Measurements from ENCODE around the gene LRRC36. TPM values are rescaled to one million over a fixed set of nuclear protein-coding genes. Genes with fewer than 3 reads are reported as not detected.

Gene LRRC36
- total and polyA plus RNA-seq, 2 of the 13 experiments (the other 11 are each of a cell fraction or from before 2014, with no cell fraction given), result 0.12 to 0.15 TPM

DNA sequence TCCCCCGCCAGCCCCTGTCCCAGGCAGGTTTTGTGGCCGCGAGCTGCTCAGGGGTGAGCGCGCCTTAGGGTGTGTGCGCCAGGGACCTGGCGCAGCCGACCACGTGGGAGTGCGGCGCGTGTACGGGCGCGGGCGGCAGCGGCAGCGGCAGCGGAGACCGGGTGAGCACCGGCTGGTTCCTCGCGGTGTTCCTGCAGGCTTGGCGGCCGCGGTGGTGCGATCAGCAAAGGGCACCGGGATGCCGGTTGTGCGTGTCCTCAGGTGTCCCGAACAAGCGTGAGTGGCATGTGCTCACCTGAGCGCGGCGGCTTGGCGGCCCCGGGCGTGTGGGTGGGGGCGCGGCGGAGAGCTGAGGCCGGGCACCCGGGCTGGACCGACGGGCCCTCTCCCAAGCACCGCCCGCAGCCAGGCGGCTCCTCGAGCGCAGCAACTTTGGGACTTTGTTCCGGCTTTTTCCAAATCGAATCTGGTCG is 103.9 kb downstream of the LRRC36 start (continued):
- TF ChIP-seq, protein P1, sequence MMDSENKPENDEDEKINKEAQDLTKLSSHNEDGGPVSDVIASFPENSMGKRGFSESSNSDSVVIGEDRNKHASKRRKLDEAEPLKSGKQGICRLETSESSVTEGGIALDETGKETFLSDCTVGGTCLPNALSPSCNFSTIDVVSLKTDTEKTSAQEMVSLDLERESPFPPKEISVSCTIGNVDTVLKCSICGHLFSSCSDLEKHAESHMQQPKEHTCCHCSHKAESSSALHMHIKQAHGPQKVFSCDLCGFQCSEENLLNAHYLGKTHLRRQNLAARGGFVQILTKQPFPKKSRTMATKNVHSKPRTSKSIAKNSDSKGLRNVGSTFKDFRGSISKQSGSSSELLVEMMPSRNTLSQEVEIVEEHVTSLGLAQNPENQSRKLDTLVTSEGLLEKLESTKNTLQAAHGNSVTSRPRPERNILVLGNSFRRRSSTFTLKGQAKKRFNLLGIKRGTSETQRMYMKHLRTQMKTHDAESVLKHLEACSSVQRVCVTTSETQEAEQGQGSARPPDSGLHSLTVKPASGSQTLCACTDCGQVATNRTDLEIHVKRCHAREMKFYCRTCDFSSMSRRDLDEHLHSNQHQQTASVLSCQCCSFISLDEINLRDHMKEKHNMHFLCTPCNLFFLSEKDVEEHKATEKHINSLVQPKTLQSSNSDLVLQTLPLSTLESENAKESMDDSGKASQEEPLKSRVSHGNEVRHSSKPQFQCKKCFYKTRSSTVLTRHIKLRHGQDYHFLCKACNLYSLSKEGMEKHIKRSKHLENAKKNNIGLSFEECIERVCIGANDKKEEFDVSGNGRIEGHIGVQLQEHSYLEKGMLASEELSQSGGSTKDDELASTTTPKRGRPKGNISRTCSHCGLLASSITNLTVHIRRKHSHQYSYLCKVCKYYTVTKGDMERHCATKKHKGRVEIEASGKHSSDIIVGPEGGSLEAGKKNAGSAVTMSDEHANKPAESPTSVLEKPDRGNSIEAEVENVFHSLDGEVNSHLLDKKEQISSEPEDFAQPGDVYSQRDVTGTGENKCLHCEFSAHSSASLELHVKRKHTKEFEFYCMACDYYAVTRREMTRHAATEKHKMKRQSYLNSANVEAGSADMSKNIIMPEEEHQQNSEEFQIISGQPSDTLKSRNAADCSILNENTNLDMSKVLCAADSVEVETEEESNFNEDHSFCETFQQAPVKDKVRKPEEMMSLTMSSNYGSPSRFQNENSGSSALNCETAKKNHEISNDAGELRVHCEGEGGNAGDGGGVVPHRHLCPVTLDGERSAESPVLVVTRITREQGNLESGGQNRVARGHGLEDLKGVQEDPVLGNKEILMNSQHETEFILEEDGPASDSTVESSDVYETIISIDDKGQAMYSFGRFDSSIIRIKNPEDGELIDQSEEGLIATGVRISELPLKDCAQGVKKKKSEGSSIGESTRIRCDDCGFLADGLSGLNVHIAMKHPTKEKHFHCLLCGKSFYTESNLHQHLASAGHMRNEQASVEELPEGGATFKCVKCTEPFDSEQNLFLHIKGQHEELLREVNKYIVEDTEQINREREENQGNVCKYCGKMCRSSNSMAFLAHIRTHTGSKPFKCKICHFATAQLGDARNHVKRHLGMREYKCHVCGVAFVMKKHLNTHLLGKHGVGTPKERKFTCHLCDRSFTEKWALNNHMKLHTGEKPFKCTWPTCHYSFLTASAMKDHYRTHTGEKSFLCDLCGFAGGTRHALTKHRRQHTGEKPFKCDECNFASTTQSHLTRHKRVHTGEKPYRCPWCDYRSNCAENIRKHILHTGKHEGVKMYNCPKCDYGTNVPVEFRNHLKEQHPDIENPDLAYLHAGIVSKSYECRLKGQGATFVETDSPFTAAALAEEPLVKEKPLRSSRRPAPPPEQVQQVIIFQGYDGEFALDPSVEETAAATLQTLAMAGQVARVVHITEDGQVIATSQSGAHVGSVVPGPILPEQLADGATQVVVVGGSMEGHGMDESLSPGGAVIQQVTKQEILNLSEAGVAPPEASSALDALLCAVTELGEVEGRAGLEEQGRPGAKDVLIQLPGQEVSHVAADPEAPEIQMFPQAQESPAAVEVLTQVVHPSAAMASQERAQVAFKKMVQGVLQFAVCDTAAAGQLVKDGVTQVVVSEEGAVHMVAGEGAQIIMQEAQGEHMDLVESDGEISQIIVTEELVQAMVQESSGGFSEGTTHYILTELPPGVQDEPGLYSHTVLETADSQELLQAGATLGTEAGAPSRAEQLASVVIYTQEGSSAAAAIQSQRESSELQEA (CRISPR knock-in tag; IDR thresholded peaks at IDR 0.05; ENCODE audit: not compliant biosample characterization), result peak; percentile 60
- TF ChIP-seq SALL2 (CRISPR knock-in tag; IDR thresholded peaks at IDR 0.05) (0 out of 2 replicates have a peak, but pooled peaks have one; percentile 26), POGZ (CRISPR knock-in tag; IDR thresholded peaks at IDR 0.05) (0 out of 2 replicates have a peak, but pooled peaks have one; percentile 51), JUNB (CRISPR knock-in tag; IDR thresholded peaks at IDR 0.05; ENCODE audit: borderline replicate concordance) (no peak), SMAD1 (CRISPR knock-in tag; IDR thresholded peaks at IDR 0.05; ENCODE audit: borderline replicate concordance, low read depth) (peak; percentile 33; the same call in 1 of the 2 replicates), POLR2AphosphoS5 (IDR thresholded peaks at IDR 0.05; ENCODE audit: low read depth, low read length) (peak; percentile 67), BHLHE40 (IDR thresholded peaks at IDR 0.05; ENCODE audit: low read length) (peak; percentile 39; the same call in 1 of the 2 replicates), ZNF12 (CRISPR knock-in tag; IDR thresholded peaks at IDR 0.05) (0 out of 2 replicates have a peak, but pooled peaks have one; percentile 9), AHR (CRISPR knock-in tag; IDR thresholded peaks at IDR 0.05) (0 out of 2 replicates have a peak, but pooled peaks have one; percentile 49), THAP11 (CRISPR knock-in tag; IDR thresholded peaks at IDR 0.05) (0 out of 2 replicates have a peak, but pooled peaks have one; percentile 39), RAD51 (IDR thresholded peaks at IDR 0.05; ENCODE audit: borderline replicate concordance) (no peak), EEA1 (CRISPR knock-in tag; IDR thresholded peaks at IDR 0.05; ENCODE audit: borderline replicate concordance) (peak; percentile 94), KAT7 (CRISPR knock-in tag; IDR thresholded peaks at IDR 0.05; ENCODE audit: borderline replicate concordance) (no peak; the same call in 1 of the 2 replicates), PHF5A (CRISPR knock-in tag; IDR thresholded peaks at IDR 0.05; ENCODE audit: low read depth, unreplicated experiment) (no peak), MYC (CRISPR knock-in tag; IDR thresholded peaks at IDR 0.05; ENCODE audit: borderline replicate concordance) (peak; percentile 97), HNRNPK (IDR thresholded peaks at IDR 0.05; ENCODE audit: low read depth, low read length, poor library complexity, severe bottlenecking) (no peak)
- TF ChIP-seq, protein P2, sequence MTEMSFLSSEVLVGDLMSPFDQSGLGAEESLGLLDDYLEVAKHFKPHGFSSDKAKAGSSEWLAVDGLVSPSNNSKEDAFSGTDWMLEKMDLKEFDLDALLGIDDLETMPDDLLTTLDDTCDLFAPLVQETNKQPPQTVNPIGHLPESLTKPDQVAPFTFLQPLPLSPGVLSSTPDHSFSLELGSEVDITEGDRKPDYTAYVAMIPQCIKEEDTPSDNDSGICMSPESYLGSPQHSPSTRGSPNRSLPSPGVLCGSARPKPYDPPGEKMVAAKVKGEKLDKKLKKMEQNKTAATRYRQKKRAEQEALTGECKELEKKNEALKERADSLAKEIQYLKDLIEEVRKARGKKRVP (CRISPR knock-in tag; IDR thresholded peaks at IDR 0.05), result peak in 1 of 2 experiments; percentile 51; a peak in 1 of 4 replicates
- TF ChIP-seq, protein P3, sequence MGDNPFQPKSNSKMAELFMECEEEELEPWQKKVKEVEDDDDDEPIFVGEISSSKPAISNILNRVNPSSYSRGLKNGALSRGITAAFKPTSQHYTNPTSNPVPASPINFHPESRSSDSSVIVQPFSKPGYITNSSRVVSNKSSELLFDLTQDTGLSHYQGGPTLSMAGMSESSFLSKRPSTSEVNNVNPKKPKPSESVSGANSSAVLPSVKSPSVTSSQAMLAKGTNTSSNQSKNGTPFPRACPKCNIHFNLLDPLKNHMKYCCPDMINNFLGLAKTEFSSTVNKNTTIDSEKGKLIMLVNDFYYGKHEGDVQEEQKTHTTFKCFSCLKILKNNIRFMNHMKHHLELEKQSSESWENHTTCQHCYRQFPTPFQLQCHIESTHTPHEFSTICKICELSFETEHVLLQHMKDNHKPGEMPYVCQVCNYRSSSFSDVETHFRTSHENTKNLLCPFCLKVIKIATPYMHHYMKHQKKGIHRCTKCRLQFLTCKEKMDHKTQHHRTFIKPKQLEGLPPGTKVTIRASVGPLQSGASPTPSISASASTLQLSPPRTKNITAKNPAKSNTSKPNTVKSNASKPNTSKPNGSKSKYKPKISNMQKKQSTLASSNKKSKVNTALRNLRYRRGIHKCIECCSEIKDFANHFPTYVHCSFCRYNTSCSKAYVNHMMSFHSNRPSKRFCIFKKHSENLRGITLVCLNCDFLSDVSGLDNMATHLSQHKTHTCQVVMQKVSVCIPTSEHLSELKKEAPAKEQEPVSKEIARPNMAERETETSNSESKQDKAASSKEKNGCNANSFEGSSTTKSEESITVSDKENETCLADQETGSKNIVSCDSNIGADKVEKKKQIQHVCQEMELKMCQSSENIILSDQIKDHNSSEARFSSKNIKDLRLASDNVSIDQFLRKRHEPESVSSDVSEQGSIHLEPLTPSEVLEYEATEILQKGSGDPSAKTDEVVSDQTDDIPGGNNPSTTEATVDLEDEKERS (CRISPR knock-in tag; IDR thresholded peaks at IDR 0.05), result no peak
